ENCODE measurements around the gene EMC7. TPM values are rescaled to one million over a fixed set of nuclear protein-coding genes. Genes with fewer than 3 reads are reported as not detected.

EMC7 gene
- total and polyA plus RNA-seq, 2 experiments from 2014 or later: 18.3 to 55.1 TPM

DNA sequence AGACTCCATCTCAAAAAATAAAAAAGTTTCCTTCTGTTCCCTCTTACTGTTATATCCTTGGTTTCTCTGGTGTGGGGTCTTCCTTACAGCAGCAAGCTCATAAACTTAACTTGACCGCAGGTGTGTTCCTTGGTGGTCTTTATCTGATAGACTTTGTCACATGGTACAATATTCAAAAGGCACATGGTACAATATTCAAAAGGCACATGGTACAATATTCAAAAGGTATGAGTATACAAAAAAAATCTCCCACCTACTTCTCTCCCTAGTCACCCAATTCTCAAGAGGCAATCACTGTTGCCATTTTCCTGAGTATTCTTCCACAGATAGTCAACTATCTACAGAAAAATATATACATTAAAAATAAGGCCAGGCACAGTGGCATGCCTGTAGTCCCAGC is 4.8 kb upstream of the EMC7 start:
- Histone ChIP-seq H2AFZ (no peak overlapping the region), H3K4me2 (no peak overlapping the region), H3K9me2 (ENCODE audit: insufficient read depth) (no peaks in the 10 kb centered on the region), H3K27ac (ENCODE audit: low read depth) (no peak overlapping the region), H3K27me3 (ENCODE audit: insufficient read depth) (no peaks in the 10 kb centered on the region), H3K4me1 (ENCODE audit: insufficient read depth) (no peaks in the 10 kb centered on the region), H3K4me3 (no peak overlapping the region), H4K20me1 (replicated peaks; ENCODE audit: insufficient read depth) (no peaks in the 10 kb centered on the region), H3F3A (replicated peaks; ENCODE audit: low read depth) (0 out of 2 replicates have a peak, but pooled peaks cover 3% of the 10 kb centered on the region), H3K36me3 (ENCODE audit: insufficient read depth) (no peaks in the 10 kb centered on the region), H3K79me2 (replicated peaks; ENCODE audit: insufficient read depth) (peaks cover 2% of the 10 kb centered on the region)
- Mint-ChIP-seq H3K9me3 (peaks cover 4% of the 10 kb centered on the region; the same call in 2 of the 3 replicates), H3K4me3 (no peak overlapping the region), H3K36me3 (ENCODE audit: low read depth) (no peaks in the 10 kb centered on the region), H3K27ac (no peak overlapping the region), H3K4me1 (peaks cover 6% of the 10 kb centered on the region; the same call in 2 of the 3 replicates), H3K27me3 (ENCODE audit: insufficient read depth, low read depth, poor library complexity) (peaks cover 9% of the 10 kb centered on the region)
- no peak for ATAC-seq
- TF ChIP-seq EZH2phosphoT487 (IDR thresholded peaks at IDR 0.05; ENCODE audit: unreplicated experiment) (no peak), ZNF331 (CRISPR knock-in tag; IDR thresholded peaks at IDR 0.05; ENCODE audit: low read depth) (no peak), ZNF114 (CRISPR knock-in tag; IDR thresholded peaks at IDR 0.05) (no peak), POLR2AphosphoS5 (IDR thresholded peaks at IDR 0.05; ENCODE audit: low read depth) (no peak), STAT1 (IDR thresholded peaks at IDR 0.05; ENCODE audit: unreplicated experiment) (no peak), CREB1 (CRISPR knock-in tag; IDR thresholded peaks at IDR 0.05; ENCODE audit: low read depth) (no peak), JUNB (IDR thresholded peaks at IDR 0.05; ENCODE audit: unreplicated experiment) (no peak), NANOG (IDR thresholded peaks at IDR 0.05; ENCODE audit: borderline replicate concordance) (no peak), EZH2 (IDR thresholded peaks at IDR 0.05; ENCODE audit: low read depth, unreplicated experiment) (no peak)
- TF ChIP-seq, protein P1, sequence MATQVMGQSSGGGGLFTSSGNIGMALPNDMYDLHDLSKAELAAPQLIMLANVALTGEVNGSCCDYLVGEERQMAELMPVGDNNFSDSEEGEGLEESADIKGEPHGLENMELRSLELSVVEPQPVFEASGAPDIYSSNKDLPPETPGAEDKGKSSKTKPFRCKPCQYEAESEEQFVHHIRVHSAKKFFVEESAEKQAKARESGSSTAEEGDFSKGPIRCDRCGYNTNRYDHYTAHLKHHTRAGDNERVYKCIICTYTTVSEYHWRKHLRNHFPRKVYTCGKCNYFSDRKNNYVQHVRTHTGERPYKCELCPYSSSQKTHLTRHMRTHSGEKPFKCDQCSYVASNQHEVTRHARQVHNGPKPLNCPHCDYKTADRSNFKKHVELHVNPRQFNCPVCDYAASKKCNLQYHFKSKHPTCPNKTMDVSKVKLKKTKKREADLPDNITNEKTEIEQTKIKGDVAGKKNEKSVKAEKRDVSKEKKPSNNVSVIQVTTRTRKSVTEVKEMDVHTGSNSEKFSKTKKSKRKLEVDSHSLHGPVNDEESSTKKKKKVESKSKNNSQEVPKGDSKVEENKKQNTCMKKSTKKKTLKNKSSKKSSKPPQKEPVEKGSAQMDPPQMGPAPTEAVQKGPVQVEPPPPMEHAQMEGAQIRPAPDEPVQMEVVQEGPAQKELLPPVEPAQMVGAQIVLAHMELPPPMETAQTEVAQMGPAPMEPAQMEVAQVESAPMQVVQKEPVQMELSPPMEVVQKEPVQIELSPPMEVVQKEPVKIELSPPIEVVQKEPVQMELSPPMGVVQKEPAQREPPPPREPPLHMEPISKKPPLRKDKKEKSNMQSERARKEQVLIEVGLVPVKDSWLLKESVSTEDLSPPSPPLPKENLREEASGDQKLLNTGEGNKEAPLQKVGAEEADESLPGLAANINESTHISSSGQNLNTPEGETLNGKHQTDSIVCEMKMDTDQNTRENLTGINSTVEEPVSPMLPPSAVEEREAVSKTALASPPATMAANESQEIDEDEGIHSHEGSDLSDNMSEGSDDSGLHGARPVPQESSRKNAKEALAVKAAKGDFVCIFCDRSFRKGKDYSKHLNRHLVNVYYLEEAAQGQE (IDR thresholded peaks at IDR 0.05; ENCODE audit: unreplicated experiment): no peak
- TF ChIP-seq, protein P2, sequence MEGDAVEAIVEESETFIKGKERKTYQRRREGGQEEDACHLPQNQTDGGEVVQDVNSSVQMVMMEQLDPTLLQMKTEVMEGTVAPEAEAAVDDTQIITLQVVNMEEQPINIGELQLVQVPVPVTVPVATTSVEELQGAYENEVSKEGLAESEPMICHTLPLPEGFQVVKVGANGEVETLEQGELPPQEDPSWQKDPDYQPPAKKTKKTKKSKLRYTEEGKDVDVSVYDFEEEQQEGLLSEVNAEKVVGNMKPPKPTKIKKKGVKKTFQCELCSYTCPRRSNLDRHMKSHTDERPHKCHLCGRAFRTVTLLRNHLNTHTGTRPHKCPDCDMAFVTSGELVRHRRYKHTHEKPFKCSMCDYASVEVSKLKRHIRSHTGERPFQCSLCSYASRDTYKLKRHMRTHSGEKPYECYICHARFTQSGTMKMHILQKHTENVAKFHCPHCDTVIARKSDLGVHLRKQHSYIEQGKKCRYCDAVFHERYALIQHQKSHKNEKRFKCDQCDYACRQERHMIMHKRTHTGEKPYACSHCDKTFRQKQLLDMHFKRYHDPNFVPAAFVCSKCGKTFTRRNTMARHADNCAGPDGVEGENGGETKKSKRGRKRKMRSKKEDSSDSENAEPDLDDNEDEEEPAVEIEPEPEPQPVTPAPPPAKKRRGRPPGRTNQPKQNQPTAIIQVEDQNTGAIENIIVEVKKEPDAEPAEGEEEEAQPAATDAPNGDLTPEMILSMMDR (conservative IDR thresholded peaks at IDR 0.05; ENCODE audit: low read depth in 2 of 2): no peak
- TF ChIP-seq, protein P3, sequence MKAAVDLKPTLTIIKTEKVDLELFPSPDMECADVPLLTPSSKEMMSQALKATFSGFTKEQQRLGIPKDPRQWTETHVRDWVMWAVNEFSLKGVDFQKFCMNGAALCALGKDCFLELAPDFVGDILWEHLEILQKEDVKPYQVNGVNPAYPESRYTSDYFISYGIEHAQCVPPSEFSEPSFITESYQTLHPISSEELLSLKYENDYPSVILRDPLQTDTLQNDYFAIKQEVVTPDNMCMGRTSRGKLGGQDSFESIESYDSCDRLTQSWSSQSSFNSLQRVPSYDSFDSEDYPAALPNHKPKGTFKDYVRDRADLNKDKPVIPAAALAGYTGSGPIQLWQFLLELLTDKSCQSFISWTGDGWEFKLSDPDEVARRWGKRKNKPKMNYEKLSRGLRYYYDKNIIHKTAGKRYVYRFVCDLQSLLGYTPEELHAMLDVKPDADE (IDR thresholded peaks at IDR 0.05): no peak
- TF ChIP-seq, protein P4, sequence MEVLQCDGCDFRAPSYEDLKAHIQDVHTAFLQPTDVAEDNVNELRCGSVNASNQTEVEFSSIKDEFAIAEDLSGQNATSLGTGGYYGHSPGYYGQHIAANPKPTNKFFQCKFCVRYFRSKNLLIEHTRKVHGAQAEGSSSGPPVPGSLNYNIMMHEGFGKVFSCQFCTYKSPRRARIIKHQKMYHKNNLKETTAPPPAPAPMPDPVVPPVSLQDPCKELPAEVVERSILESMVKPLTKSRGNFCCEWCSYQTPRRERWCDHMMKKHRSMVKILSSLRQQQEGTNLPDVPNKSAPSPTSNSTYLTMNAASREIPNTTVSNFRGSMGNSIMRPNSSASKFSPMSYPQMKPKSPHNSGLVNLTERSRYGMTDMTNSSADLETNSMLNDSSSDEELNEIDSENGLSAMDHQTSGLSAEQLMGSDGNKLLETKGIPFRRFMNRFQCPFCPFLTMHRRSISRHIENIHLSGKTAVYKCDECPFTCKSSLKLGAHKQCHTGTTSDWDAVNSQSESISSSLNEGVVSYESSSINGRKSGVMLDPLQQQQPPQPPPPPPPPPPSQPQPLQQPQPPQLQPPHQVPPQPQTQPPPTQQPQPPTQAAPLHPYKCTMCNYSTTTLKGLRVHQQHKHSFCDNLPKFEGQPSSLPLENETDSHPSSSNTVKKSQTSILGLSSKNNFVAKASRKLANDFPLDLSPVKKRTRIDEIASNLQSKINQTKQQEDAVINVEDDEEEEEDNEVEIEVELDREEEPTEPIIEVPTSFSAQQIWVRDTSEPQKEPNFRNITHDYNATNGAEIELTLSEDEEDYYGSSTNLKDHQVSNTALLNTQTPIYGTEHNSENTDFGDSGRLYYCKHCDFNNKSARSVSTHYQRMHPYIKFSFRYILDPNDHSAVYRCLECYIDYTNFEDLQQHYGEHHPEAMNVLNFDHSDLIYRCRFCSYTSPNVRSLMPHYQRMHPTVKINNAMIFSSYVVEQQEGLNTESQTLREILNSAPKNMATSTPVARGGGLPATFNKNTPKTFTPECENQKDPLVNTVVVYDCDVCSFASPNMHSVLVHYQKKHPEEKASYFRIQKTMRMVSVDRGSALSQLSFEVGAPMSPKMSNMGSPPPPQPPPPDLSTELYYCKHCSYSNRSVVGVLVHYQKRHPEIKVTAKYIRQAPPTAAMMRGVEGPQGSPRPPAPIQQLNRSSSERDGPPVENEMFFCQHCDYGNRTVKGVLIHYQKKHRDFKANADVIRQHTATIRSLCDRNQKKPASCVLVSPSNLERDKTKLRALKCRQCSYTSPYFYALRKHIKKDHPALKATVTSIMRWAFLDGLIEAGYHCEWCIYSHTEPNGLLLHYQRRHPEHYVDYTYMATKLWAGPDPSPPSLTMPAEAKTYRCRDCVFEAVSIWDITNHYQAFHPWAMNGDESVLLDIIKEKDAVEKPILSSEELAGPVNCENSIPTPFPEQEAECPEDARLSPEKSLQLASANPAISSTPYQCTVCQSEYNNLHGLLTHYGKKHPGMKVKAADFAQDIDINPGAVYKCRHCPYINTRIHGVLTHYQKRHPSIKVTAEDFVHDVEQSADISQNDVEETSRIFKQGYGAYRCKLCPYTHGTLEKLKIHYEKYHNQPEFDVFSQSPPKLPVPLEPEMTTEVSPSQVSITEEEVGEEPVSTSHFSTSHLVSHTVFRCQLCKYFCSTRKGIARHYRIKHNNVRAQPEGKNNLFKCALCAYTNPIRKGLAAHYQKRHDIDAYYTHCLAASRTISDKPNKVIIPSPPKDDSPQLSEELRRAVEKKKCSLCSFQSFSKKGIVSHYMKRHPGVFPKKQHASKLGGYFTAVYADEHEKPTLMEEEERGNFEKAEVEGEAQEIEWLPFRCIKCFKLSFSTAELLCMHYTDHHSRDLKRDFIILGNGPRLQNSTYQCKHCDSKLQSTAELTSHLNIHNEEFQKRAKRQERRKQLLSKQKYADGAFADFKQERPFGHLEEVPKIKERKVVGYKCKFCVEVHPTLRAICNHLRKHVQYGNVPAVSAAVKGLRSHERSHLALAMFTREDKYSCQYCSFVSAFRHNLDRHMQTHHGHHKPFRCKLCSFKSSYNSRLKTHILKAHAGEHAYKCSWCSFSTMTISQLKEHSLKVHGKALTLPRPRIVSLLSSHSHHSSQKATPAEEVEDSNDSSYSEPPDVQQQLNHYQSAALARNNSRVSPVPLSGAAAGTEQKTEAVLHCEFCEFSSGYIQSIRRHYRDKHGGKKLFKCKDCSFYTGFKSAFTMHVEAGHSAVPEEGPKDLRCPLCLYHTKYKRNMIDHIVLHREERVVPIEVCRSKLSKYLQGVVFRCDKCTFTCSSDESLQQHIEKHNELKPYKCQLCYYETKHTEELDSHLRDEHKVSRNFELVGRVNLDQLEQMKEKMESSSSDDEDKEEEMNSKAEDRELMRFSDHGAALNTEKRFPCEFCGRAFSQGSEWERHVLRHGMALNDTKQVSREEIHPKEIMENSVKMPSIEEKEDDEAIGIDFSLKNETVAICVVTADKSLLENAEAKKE (CRISPR knock-in tag; IDR thresholded peaks at IDR 0.05): no peak
- DNase-seq (ENCODE audit: low spot score): no peak
